Activated CD4-positive, alpha-beta T cell treated with anti-CD3 and anti-CD28 coated beads, Interleukin-2, amount 10 ng/mL, durations not matched to agents 7 days and 5 days (primary cell): ENCODE results near the gene NECTIN1. TPM values are rescaled to one million over a fixed set of nuclear protein-coding genes. Genes with fewer than 3 reads are reported as not detected.

ENCODE experiments used
- CTCF ChIA-PET: fragments of 350-600 bp; sonication (Branson Sonifier 250); formaldehyde crosslinking; loops from one replicate; lab custom pipeline; 2021; ENCODE audit warnings: antibody characterized with exemption; lab: Charles Lee
- POLR2A ChIA-PET: fragments of 350-600 bp; sonication (Branson Sonifier 250); formaldehyde crosslinking; loops from one replicate; lab custom pipeline; 2021; ENCODE audit warnings: antibody characterized with exemption; lab: Charles Lee
- DNase-seq: peaks from one replicate; pipeline ENCODE4 v3.0.0-alpha.2; 2020
- H3K27ac Mint-ChIP-seq: one replicate; pipeline ENCODE4 v1.8.0; 2021; ENCODE audit warnings: mild to moderate bottlenecking, moderate library complexity, mixed read lengths
- H3K27me3 Mint-ChIP-seq: one replicate; pipeline ENCODE4 v1.8.0; 2021; ENCODE audit warnings: mixed read lengths
- H3K36me3 Mint-ChIP-seq: one replicate; pipeline ENCODE4 v1.8.0; 2021; ENCODE audit warnings: low read depth, mixed read lengths
- H3K4me1 Mint-ChIP-seq: one replicate; pipeline ENCODE4 v1.8.0; 2021; ENCODE audit warnings: mixed read lengths
- H3K4me3 Mint-ChIP-seq: one replicate; pipeline ENCODE4 v1.8.0; 2021; ENCODE audit warnings: mild to moderate bottlenecking, moderate library complexity, mixed read lengths
- H3K9me3 Mint-ChIP-seq: one replicate; pipeline ENCODE4 v1.8.0; 2021; ENCODE audit warnings: mixed read lengths
- total RNA-seq, 2 experiments: library from RNA; stranded (reverse); gene quantifications; one replicate each; pipeline ENCODE4 v1.2.3, GENCODE V29; 2021

The NECTIN1 gene
- total RNA-seq, 2 experiments from 2014 or later: 0.21 to 0.30 TPM

DNA sequence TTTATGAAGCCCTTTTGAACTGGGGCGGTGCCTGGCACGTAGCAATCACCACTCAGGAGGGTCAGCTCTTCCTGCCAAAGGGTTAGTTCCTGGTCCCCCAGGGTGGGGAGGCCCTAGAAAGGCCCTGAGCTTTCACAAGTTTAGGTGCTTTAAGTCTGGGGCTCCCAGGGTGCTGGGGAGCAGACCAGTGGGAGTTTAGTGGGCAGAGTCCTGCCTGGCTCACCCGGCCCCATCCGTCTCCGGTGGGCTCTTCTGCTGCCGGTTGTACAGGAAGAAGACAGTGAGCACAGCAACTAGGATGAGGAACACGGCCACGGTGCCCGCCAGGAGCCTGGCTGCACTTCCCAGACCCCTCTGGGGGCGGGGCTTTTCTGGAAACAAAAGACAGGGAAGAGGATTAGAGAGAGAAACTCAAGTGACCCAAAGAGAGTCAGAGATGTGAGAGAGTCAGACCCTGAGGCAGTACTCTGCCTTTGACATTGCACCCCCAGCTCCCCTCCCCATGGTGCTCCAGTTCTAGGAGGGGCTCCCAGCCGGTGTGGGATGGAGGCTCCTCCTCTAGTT, 89.3 kb downstream of the NECTIN1 start:
- H3K4me3 Mint-ChIP-seq: no peak overlapping the region
- no peak overlapping the region for H3K27ac Mint-ChIP-seq
- no peaks in the 10 kb centered on the region for H3K9me3 Mint-ChIP-seq
- ChIA-PET POLR2A (no interaction called here), CTCF (interaction anchor here (0.7 to 1.9 kb wide), 2 partner anchors 10 to 468 kb away, joined by 3 to 6 read pairs; no protein-coding TSS in a partner anchor)
- H3K4me1 Mint-ChIP-seq: no peaks in the 10 kb centered on the region
- no peaks in the 10 kb centered on the region for H3K36me3 Mint-ChIP-seq
- no peaks in the 10 kb centered on the region for H3K27me3 Mint-ChIP-seq
- no peak for DNase-seq

DNA sequence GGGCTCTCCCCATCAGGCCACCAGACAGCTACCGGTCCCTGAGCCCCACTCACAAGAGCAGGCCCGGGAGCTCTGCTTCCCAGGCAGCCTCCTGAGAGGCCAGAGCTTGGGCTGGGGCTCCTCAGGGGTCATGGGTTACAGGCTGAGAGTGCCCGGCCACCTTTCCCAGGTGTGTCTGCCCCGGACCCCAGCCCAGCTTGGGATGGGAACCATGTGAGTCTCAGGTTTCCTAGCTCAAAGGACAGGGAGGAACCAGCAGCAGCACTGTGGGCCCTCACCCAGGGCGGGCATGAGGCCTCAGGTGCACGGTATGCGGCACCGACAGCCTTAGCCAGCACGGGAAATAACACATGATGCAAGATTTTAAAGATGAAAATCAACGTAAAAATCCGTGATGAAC, 90.1 kb downstream of the NECTIN1 start:
- H3K4me1 Mint-ChIP-seq: no peaks in the 10 kb centered on the region
- H3K9me3 Mint-ChIP-seq: no peaks in the 10 kb centered on the region
- CTCF ChIA-PET: interaction anchor here (1.9 kb wide), 1 partner anchor 9 kb away, joined by 6 read pairs; no protein-coding TSS in a partner anchor
- no peak for DNase-seq
- no peaks in the 10 kb centered on the region for H3K36me3 Mint-ChIP-seq
- no peaks in the 10 kb centered on the region for H3K27me3 Mint-ChIP-seq
- no peak overlapping the region for H3K27ac Mint-ChIP-seq
- H3K4me3 Mint-ChIP-seq: no peak overlapping the region
- POLR2A ChIA-PET: no interaction called here

- Mint-ChIP-seq H3K9me3 (no peaks in the 10 kb centered on the region), H3K4me1 (no peaks in the 10 kb centered on the region), H3K27ac (no peak overlapping the region), H3K27me3 (no peaks in the 10 kb centered on the region), H3K36me3 (no peaks in the 10 kb centered on the region), H3K4me3 (no peak overlapping the region)
- ChIA-PET POLR2A (no interaction called here), CTCF (interaction anchor here (1.0 kb wide), 2 partner anchors 13 to 113 kb away, joined by 3 read pairs; no protein-coding TSS in a partner anchor)
- DNase-seq: no peak
Observed at GRCh38 chr11:119637481-119637880, 91.5 kb downstream of the NECTIN1 start.

- no peaks in the 10 kb centered on the region for H3K27me3 Mint-ChIP-seq
- CTCF ChIA-PET: no interaction called here
- no peak for DNase-seq
- no peaks in the 10 kb centered on the region for H3K9me3 Mint-ChIP-seq
- H3K27ac Mint-ChIP-seq: no peak overlapping the region
- H3K4me3 Mint-ChIP-seq: no peak overlapping the region
- no peaks in the 10 kb centered on the region for H3K36me3 Mint-ChIP-seq
- POLR2A ChIA-PET: no interaction called here
- H3K4me1 Mint-ChIP-seq: no peaks in the 10 kb centered on the region
Observed at GRCh38 chr11:119635776-119636175, 93.2 kb downstream of the NECTIN1 start.

GRCh38 chr11:119635041-119635740, 93.8 kb downstream of the NECTIN1 start:
- H3K4me3 Mint-ChIP-seq: no peak overlapping the region
- ChIA-PET POLR2A (no interaction called here), CTCF (no interaction called here)

GRCh38 chr11:119634301-119634700, 94.7 kb downstream of the NECTIN1 start:
- H3K36me3 Mint-ChIP-seq: no peaks in the 10 kb centered on the region
- H3K27ac Mint-ChIP-seq: no peak overlapping the region
- no peaks in the 10 kb centered on the region for H3K4me1 Mint-ChIP-seq
- POLR2A ChIA-PET: no interaction called here
- no peaks in the 10 kb centered on the region for H3K27me3 Mint-ChIP-seq
- H3K9me3 Mint-ChIP-seq: no peaks in the 10 kb centered on the region
- CTCF ChIA-PET: no interaction called here
- DNase-seq: no peak
- H3K4me3 Mint-ChIP-seq: no peak overlapping the region

More at GRCh38 chr11:119635041-119635740, 93.8 kb downstream of the NECTIN1 start:
- no peaks in the 10 kb centered on the region for H3K36me3 Mint-ChIP-seq
- no peaks in the 10 kb centered on the region for H3K27me3 Mint-ChIP-seq
- no peaks in the 10 kb centered on the region for H3K9me3 Mint-ChIP-seq
- no peak overlapping the region for H3K27ac Mint-ChIP-seq
- no peak for DNase-seq
- H3K4me1 Mint-ChIP-seq: no peaks in the 10 kb centered on the region

DNA sequence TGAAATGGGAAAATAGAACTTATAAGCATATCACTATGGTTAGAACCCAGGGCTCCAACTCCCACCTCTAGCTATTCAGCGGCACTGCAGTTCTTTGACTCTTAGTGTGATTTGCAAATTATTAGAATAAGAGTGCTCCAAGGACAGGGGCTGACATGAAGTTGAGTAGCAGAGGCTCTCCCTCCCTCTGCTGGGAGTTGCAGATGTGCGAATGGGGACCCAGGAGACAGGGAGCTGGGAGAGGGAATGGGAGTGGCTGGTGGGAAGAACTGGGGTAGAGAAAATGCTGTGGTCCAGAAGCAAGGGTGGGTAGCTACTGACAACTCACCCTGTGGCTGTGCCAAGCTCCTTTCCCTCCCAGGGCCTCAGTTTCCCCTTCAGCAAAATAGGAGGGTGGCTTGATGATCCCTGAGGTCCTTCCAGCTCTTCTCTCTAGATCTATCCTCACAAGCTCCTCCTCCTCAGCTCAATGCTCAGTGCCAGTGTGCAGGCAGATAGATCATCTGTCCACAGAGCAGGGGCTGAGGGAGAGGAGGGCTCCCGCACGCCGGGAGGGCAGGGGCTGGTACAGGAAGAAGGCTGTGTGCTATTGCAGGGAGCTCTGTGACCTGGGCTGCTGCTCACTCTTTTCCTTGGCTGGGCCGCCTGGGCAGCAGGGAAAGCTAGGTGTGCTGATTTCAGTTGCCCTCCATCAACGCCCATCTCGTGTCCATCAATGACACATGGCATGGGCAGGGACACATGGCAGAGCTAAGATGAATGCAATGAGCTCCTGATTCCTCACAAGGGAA, 99.0 kb downstream of the NECTIN1 start:
- no peak overlapping the region for H3K4me3 Mint-ChIP-seq
- no peak overlapping the region for H3K27ac Mint-ChIP-seq
- no peaks in the 10 kb centered on the region for H3K36me3 Mint-ChIP-seq
- POLR2A ChIA-PET: no interaction called here
- no peaks in the 10 kb centered on the region for H3K4me1 Mint-ChIP-seq
- H3K27me3 Mint-ChIP-seq: no peaks in the 10 kb centered on the region
- no peak for DNase-seq
- CTCF ChIA-PET: interaction anchor here (0.5 to 1.8 kb wide), 2 partner anchors 9 to 274 kb away, joined by 3 to 6 read pairs; no protein-coding TSS in a partner anchor
- no peaks in the 10 kb centered on the region for H3K9me3 Mint-ChIP-seq

DNA sequence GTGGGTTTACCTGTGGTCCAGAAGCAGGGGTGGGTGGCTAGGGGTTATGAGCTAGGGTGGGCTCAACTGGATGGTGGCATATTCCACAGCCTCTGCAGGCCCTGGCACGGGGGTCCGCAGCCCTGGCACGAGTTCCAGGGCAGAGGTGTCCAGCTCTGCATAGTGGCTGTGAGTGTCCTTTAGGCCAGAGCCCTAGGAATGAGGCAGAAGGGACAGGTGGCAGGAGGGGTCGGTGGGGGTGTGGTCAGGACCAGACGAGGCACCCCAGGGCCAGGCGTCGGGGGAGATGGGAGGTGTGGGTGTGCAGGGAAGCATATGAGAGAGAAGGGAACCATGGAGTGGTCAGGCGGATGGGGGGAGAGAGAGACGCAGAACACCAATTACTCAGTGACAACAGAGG, 99.9 kb downstream of the NECTIN1 start:
- Mint-ChIP-seq H3K4me3 (no peak overlapping the region), H3K27ac (no peak overlapping the region), H3K4me1 (no peaks in the 10 kb centered on the region), H3K9me3 (no peaks in the 10 kb centered on the region), H3K36me3 (no peaks in the 10 kb centered on the region), H3K27me3 (no peaks in the 10 kb centered on the region)
- no peak for DNase-seq
- CTCF ChIA-PET: interaction anchor here (1.8 kb wide), 1 partner anchor 10 kb away, joined by 6 read pairs; no protein-coding TSS in a partner anchor
- POLR2A ChIA-PET: no interaction called here

GRCh38 chr11:119627286-119627685, 101.7 kb downstream of the NECTIN1 start:
- no peaks in the 10 kb centered on the region for H3K4me1 Mint-ChIP-seq
- ChIA-PET CTCF (interaction anchor here (0.5 to 1.4 kb wide), 2 partner anchors 24 to 125 kb away, joined by 3 read pairs; no protein-coding TSS in a partner anchor), POLR2A (no interaction called here)
- no peaks in the 10 kb centered on the region for H3K36me3 Mint-ChIP-seq
- no peaks in the 10 kb centered on the region for H3K9me3 Mint-ChIP-seq
- H3K27me3 Mint-ChIP-seq: no peaks in the 10 kb centered on the region
- no peak for DNase-seq
- no peak overlapping the region for H3K4me3 Mint-ChIP-seq
- H3K27ac Mint-ChIP-seq: no peak overlapping the region

DNA sequence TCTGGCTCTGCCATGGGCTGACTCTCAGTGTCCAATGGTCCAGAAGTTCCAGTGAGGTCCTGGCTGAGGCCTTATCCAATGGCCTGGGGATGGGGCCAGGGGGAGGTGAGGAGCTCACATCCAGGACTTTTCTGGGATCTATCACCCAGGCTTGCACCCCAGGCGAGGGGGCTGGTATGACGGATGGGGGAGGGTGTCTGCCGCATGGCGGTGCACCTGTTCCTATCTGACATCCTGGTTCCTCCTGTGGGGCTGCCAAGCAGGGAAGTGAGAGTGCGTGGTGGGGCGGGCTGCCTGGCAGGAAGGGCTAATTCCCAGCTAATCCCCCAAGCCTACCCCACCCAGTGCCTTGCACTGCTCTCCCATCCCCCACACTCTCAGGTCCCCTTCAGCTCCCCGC, 102.1 kb downstream of the NECTIN1 start:
- DNase-seq: no peak
- no peaks in the 10 kb centered on the region for H3K27me3 Mint-ChIP-seq
- POLR2A ChIA-PET: no interaction called here
- no peaks in the 10 kb centered on the region for H3K9me3 Mint-ChIP-seq
- CTCF ChIA-PET: interaction anchor here (0.5 to 2.0 kb wide), 4 partner anchors 15 to 125 kb away, joined by 3 to 6 read pairs (median 3); no protein-coding TSS in a partner anchor
- no peaks in the 10 kb centered on the region for H3K4me1 Mint-ChIP-seq
- no peaks in the 10 kb centered on the region for H3K36me3 Mint-ChIP-seq
- H3K4me3 Mint-ChIP-seq: no peak overlapping the region
- H3K27ac Mint-ChIP-seq: no peak overlapping the region

GRCh38 chr11:119626197-119626841, 102.7 kb downstream of the NECTIN1 start:
- ChIA-PET CTCF (interaction anchor here (0.5 to 2.0 kb wide), 3 partner anchors 16 to 67 kb away, joined by 3 to 6 read pairs (median 3); no protein-coding TSS in a partner anchor), POLR2A (no interaction called here)
- no peaks in the 10 kb centered on the region for H3K4me1 Mint-ChIP-seq
- H3K27ac Mint-ChIP-seq: no peak overlapping the region
- H3K9me3 Mint-ChIP-seq: no peaks in the 10 kb centered on the region
- DNase-seq: no peak
- H3K27me3 Mint-ChIP-seq: no peaks in the 10 kb centered on the region
- no peaks in the 10 kb centered on the region for H3K36me3 Mint-ChIP-seq
- H3K4me3 Mint-ChIP-seq: no peak overlapping the region

GRCh38 chr11:119625206-119625978, 103.6 kb downstream of the NECTIN1 start:
- ChIA-PET CTCF (interaction anchor here (2.0 kb wide), 1 partner anchor 17 kb away, joined by 6 read pairs; no protein-coding TSS in a partner anchor), POLR2A (no interaction called here)
- peaks cover 3% of the 10 kb centered on the region for H3K27me3 Mint-ChIP-seq
- H3K36me3 Mint-ChIP-seq: no peaks in the 10 kb centered on the region
- no peaks in the 10 kb centered on the region for H3K4me1 Mint-ChIP-seq
- H3K9me3 Mint-ChIP-seq: no peaks in the 10 kb centered on the region
- no peak overlapping the region for H3K4me3 Mint-ChIP-seq
- H3K27ac Mint-ChIP-seq: no peak overlapping the region
- DNase-seq: no peak
